ENCODE data around the gene IL17B.

- TF ChIP-seq POLR2A (IDR thresholded peaks at IDR 0.05) (no peak), CTCF (IDR thresholded peaks at IDR 0.05) (no peak)
Measured at GRCh38 chr5:149428032-149428431, 48.9 kb upstream of the IL17B start.

All from Peyer's patch (tissue), 4 donors.